ENCODE measurements around the gene AK2.

DNA sequence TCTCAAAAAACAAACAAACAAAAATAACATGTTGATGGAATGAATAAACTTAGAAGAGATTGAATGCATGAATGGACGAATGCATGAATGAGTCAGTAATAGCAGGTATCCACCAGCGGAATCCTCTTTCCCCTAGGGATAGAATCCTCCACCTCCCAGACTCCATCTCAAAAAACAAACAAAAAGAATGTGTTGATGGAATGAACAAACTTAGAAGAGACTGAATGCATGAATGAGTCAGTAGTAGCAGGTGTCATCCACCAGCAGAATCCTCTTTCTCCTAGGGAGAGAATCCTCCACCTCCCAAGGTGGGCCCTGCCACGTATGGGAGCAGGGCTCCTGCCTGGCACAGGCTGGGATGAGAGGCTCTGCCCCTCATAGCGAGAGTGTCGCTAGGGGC is 45.3 kb downstream of the AK2 start:
- no peak for TF ChIP-seq CTCF (IDR thresholded peaks at IDR 0.05)
- no peak for TF ChIP-seq POLR2A (IDR thresholded peaks at IDR 0.05)
